HG03139 (cell line): ENCODE measurements around the gene NRG3.
"Not testable (repeated sequence)": the region's sequence is repeated elsewhere in the genome, so short reads cannot be mapped to it uniquely, and the experiment has no call there.

ENCODE experiments used
- ATAC-seq: cut with Tn5 transposase; IDR thresholded peaks from one replicate; pipeline ENCODE4 v1.9.1; 2021; ENCODE audit not compliant: unreplicated experiment

NRG3 gene

GRCh38 chr10:82942286-82943099, 1067.5 kb downstream of the NRG3 start:
- ATAC-seq, result no peak

- ATAC-seq, result no peak
Observed at GRCh38 chr10:82943142-82943541, 1068.1 kb downstream of the NRG3 start.

GRCh38 chr10:82949816-82950575, 1075.0 kb downstream of the NRG3 start:
- ATAC-seq, result no peak

GRCh38 chr10:82953331-82953730, 1078.3 kb downstream of the NRG3 start:
- no peak for ATAC-seq

- ATAC-seq, result no peak
Observed at GRCh38 chr10:82953909-82954308, 1078.9 kb downstream of the NRG3 start.

GRCh38 chr10:82960421-82961060, 1085.5 kb downstream of the NRG3 start:
- not testable (repeated sequence) for ATAC-seq

- no peak for ATAC-seq
Observed at GRCh38 chr10:82961864-82962263, 1086.9 kb downstream of the NRG3 start.

GRCh38 chr10:82966130-82966529, 1091.1 kb downstream of the NRG3 start:
- no peak for ATAC-seq

GRCh38 chr10:82968533-82968932, 1093.5 kb downstream of the NRG3 start:
- ATAC-seq, result no peak

GRCh38 chr10:82969405-82969804, 1094.4 kb downstream of the NRG3 start:
- no peak for ATAC-seq

- ATAC-seq, result no peak
Observed at GRCh38 chr10:82980321-82980720, 1105.3 kb downstream of the NRG3 start.

- no peak for ATAC-seq
Observed at GRCh38 chr10:82981137-82981723, 1106.2 kb downstream of the NRG3 start.

- ATAC-seq, result no peak
Observed at GRCh38 chr10:82982110-82982608, 1107.2 kb downstream of the NRG3 start.

GRCh38 chr10:82986216-82986615, 1111.2 kb downstream of the NRG3 start:
- no peak for ATAC-seq

GRCh38 chr10:83006479-83006878, 1131.5 kb downstream of the NRG3 start:
- ATAC-seq, result not testable (repeated sequence)

GRCh38 chr10:83007510-83007909, 1132.5 kb downstream of the NRG3 start:
- ATAC-seq, result no peak

GRCh38 chr10:83012866-83013265, 1137.9 kb downstream of the NRG3 start:
- no peak for ATAC-seq

- no peak for ATAC-seq
Observed at GRCh38 chr10:83017076-83017867, 1142.3 kb downstream of the NRG3 start.

GRCh38 chr10:83023662-83024061, 1148.7 kb downstream of the NRG3 start:
- ATAC-seq, result no peak
